Mesendoderm (in vitro differentiated cells): Measurements from ENCODE around the gene ZBTB17.

ENCODE experiments used
- DNase-seq: peaks from one replicate; pipeline ENCODE4 v3.0.0; 2013
- H2AK5ac ChIP-seq: 2 replicates; pipeline ENCODE4 v1.6.1; 2013; ENCODE audit warnings: low read length, inconsistent platforms
- H2BK120ac ChIP-seq: 2 replicates; pipeline ENCODE4 v1.6.1; 2013; ENCODE audit warnings: low read depth, mild to moderate bottlenecking, low read length, moderate library complexity, mixed read lengths
- H2BK15ac ChIP-seq: replicated peaks from 2 replicates; pipeline ENCODE4 v1.6.1; 2013; ENCODE audit warnings: low read depth, mild to moderate bottlenecking, moderate library complexity
- H2BK5ac ChIP-seq: 2 replicates; pipeline ENCODE4 v1.6.1; 2013; ENCODE audit warnings: low read length, inconsistent platforms
- H3K18ac ChIP-seq: 2 replicates; pipeline ENCODE4 v1.6.1; 2013; ENCODE audit warnings: mild to moderate bottlenecking, low read length, mixed read lengths
- H3K23ac ChIP-seq: one replicate; pipeline ENCODE4 v1.6.1; 2013; ENCODE audit warnings: low read length
- H3K27ac ChIP-seq: 2 replicates; pipeline ENCODE4 v1.5.1; 2013; ENCODE audit warnings: low read depth, mild to moderate bottlenecking, inconsistent platforms, low read length, moderate library complexity
- H3K27me3 ChIP-seq: 2 replicates; pipeline ENCODE4 v1.6.1; 2013; ENCODE audit warnings: low read length, control low read depth, mild to moderate bottlenecking, inconsistent platforms; ENCODE audit not compliant: insufficient read depth, poor library complexity
- H3K36me3 ChIP-seq: 2 replicates; pipeline ENCODE4 v1.6.1; 2013; ENCODE audit warnings: low read length, inconsistent platforms; ENCODE audit not compliant: control insufficient read depth, insufficient read depth
- H3K4ac ChIP-seq: one replicate; pipeline ENCODE4 v1.6.1; 2013; ENCODE audit warnings: low read depth, mild to moderate bottlenecking, low read length, moderate library complexity
- H3K4me1 ChIP-seq: 2 replicates; pipeline ENCODE4 v1.6.1; 2013; ENCODE audit warnings: low read depth, low read length, inconsistent platforms; ENCODE audit not compliant: control insufficient read depth
- H3K4me2 ChIP-seq: 2 replicates; pipeline ENCODE4 v1.6.1; 2013; ENCODE audit warnings: low read length
- H3K4me3 ChIP-seq: 2 replicates; pipeline ENCODE4 v1.5.1; 2013; ENCODE audit warnings: mild to moderate bottlenecking, low read length
- H3K56ac ChIP-seq: one replicate; pipeline ENCODE4 v1.6.1; 2013; ENCODE audit warnings: low read length
- H3K79me1 ChIP-seq: 2 replicates; pipeline ENCODE4 v1.6.1; 2013; ENCODE audit warnings: low read length, inconsistent platforms
- H3K79me2 ChIP-seq: 2 replicates; pipeline ENCODE4 v1.6.1; 2013; ENCODE audit warnings: mild to moderate bottlenecking, low read length; ENCODE audit not compliant: control insufficient read depth, insufficient read depth
- H3K9ac ChIP-seq: 2 replicates; pipeline ENCODE4 v1.6.1; 2013; ENCODE audit warnings: low read length, inconsistent platforms
- H4K5ac ChIP-seq: one replicate; pipeline ENCODE4 v1.6.1; 2013; ENCODE audit warnings: low read length
- H4K8ac ChIP-seq: one replicate; pipeline ENCODE4 v1.6.1; 2013; ENCODE audit warnings: low read depth, mild to moderate bottlenecking, control low read depth, low read length, moderate library complexity
- WGBS: extraction: QIAGEN DNeasy Blood & Tissue Kit; methylation state at CpG from one replicate; pipeline ENCODE4 v1.1.7; 2013; ENCODE audit warnings: low lambda C conversion rate, missing lambda C conversion rate; ENCODE audit not compliant: insufficient coverage; ENCODE audit errors: extremely low coverage; 5-methylcytosine and 5-hydroxymethylcytosine counted together

The ZBTB17 gene

DNA sequence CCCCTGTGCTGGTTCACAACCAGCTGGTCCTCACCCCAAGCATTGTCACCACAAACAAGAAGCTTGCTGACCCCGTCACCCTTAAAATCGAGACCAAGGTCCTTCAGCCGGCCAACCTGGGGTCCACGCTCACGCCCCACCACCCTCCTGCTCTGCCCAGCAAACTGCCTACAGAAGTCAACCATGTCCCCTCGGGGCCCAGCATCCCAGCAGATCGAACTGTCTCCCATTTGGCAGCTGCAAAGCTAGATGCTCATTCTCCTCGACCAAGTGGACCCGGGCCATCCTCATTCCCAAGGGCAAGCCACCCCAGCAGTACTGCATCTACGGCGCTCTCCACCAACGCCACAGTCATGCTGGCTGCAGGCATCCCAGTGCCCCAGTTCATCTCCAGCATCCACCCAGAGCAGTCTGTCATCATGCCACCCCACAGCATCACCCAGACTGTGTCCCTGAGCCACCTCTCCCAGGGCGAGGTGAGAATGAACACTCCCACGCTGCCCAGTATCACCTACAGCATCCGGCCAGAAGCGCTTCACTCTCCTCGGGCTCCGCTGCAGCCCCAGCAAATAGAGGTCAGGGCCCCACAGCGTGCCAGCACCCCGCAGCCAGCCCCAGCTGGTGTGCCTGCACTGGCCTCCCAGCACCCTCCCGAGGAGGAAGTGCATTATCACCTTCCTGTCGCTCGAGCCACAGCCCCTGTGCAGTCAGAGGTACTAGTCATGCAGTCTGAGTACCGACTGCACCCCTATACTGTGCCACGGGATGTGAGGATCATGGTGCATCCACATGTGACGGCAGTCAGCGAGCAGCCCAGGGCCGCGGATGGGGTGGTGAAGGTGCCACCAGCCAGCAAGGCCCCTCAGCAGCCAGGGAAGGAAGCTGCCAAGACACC is 40.6 kb downstream of the ZBTB17 start:
- H3K4me1 ChIP-seq, result no peaks in the 10 kb centered on the region
- no peak overlapping the region for H4K8ac ChIP-seq
- H2AK5ac ChIP-seq, result no peak overlapping the region
- H3K79me2 ChIP-seq, result no peaks in the 10 kb centered on the region
- no peak overlapping the region for H2BK15ac ChIP-seq
- H3K79me1 ChIP-seq, result peaks cover 2% of the 10 kb centered on the region
- H2BK5ac ChIP-seq, result no peak overlapping the region
- no peak for DNase-seq
- H4K5ac ChIP-seq, result no peak overlapping the region
- no CpG with 5 or more reads among the region's 29 CpGs for WGBS
- no peak overlapping the region for H3K23ac ChIP-seq
- no peak overlapping the region for H3K56ac ChIP-seq
- H3K27ac ChIP-seq, result no peak overlapping the region
- no peak overlapping the region for H3K4ac ChIP-seq
- no peak overlapping the region for H3K18ac ChIP-seq
- no peak overlapping the region for H3K9ac ChIP-seq
- no peak overlapping the region for H2BK120ac ChIP-seq
- H3K36me3 ChIP-seq, result peaks cover 14% of the 10 kb centered on the region
- H3K27me3 ChIP-seq, result no peaks in the 10 kb centered on the region
- H3K4me2 ChIP-seq, result no peak overlapping the region
- H3K4me3 ChIP-seq, result no peak overlapping the region

DNA sequence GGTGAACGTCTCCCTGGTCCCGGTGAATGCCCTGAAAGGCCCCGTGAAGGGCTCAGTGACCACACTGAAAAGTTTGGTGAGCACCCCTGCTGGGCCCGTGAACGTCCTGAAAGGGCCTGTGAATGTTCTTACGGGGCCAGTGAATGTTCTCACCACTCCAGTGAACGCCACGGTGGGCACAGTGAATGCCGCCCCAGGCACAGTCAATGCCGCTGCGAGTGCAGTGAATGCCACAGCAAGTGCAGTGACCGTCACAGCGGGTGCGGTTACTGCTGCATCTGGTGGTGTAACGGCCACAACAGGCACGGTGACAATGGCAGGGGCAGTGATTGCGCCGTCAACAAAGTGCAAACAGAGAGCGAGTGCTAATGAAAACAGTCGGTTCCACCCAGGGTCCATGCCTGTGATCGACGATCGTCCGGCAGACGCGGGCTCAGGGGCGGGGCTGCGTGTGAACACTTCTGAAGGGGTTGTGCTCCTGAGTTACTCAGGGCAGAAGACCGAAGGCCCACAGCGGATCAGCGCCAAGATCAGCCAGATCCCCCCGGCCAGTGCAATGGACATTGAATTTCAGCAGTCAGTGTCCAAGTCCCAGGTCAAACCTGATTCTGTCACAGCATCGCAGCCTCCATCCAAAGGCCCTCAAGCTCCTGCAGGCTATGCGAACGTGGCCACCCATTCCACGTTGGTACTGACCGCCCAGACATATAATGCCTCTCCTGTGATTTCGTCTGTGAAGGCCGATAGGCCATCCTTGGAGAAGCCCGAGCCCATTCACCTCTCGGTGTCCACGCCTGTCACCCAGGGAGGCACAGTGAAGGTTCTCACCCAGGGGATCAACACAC is 41.5 kb downstream of the ZBTB17 start:
- H3K36me3 ChIP-seq, result peaks cover 19% of the 10 kb centered on the region
- no peak for DNase-seq
- H3K4me1 ChIP-seq, result no peaks in the 10 kb centered on the region
- no peak overlapping the region for H3K23ac ChIP-seq
- H2BK15ac ChIP-seq, result no peak overlapping the region
- no peak overlapping the region for H2BK5ac ChIP-seq
- H2BK120ac ChIP-seq, result no peak overlapping the region
- H3K27me3 ChIP-seq, result no peaks in the 10 kb centered on the region
- H3K4me2 ChIP-seq, result no peak overlapping the region
- no CpG with 5 or more reads among the region's 42 CpGs for WGBS
- no peaks in the 10 kb centered on the region for H3K79me2 ChIP-seq
- no peak overlapping the region for H3K27ac ChIP-seq
- H4K5ac ChIP-seq, result no peak overlapping the region
- no peak overlapping the region for H2AK5ac ChIP-seq
- H3K4ac ChIP-seq, result no peak overlapping the region
- H4K8ac ChIP-seq, result no peak overlapping the region
- no peak overlapping the region for H3K18ac ChIP-seq
- no peak overlapping the region for H3K56ac ChIP-seq
- H3K4me3 ChIP-seq, result no peak overlapping the region
- no peak overlapping the region for H3K9ac ChIP-seq
- H3K79me1 ChIP-seq, result peaks cover 2% of the 10 kb centered on the region

DNA sequence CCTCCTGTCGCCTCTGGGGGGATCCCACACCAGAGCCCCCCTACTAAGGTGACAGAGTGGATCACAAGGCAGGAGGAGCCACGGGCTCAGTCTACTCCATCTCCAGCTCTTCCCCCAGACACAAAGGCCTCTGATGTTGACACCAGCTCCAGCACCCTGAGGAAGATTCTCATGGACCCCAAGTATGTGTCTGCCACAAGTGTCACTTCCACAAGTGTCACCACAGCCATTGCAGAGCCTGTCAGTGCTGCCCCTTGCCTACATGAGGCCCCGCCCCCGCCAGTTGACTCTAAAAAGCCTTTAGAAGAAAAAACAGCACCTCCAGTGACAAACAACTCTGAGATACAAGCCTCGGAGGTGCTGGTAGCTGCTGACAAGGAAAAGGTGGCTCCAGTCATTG is 42.2 kb downstream of the ZBTB17 start:
- Histone ChIP-seq H3K36me3 (peaks cover 19% of the 10 kb centered on the region), H3K56ac (no peak overlapping the region), H3K23ac (no peak overlapping the region), H3K4me3 (no peak overlapping the region), H3K79me1 (peaks cover 2% of the 10 kb centered on the region), H2BK120ac (no peak overlapping the region), H3K79me2 (no peaks in the 10 kb centered on the region), H4K8ac (no peak overlapping the region), H2BK5ac (no peak overlapping the region), H3K18ac (no peak overlapping the region), H3K27me3 (no peaks in the 10 kb centered on the region), H3K4me1 (no peaks in the 10 kb centered on the region), H3K27ac (no peak overlapping the region), H3K9ac (no peak overlapping the region), H4K5ac (no peak overlapping the region), H2AK5ac (no peak overlapping the region), H2BK15ac (no peak overlapping the region), H3K4ac (no peak overlapping the region), H3K4me2 (no peak overlapping the region)
- no CpG with 5 or more reads among the region's 5 CpGs for WGBS
- no peak for DNase-seq

DNA sequence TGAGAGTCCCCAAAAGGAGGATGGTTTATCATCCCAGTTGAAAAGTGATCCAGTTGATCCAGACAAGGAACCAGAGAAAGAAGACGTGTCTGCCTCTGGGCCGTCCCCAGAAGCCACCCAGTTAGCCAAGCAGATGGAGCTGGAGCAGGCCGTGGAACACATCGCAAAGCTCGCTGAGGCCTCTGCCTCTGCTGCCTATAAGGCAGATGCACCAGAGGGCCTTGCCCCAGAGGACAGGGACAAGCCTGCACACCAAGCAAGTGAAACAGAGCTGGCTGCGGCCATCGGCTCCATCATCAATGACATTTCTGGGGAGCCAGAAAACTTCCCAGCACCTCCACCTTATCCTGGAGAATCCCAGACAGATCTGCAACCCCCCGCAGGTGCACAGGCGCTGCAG is 43.3 kb downstream of the ZBTB17 start:
- Histone ChIP-seq H3K56ac (no peak overlapping the region), H3K23ac (no peak overlapping the region), H3K4ac (no peak overlapping the region), H4K5ac (no peak overlapping the region), H3K4me1 (no peaks in the 10 kb centered on the region), H3K9ac (no peak overlapping the region), H3K27me3 (no peaks in the 10 kb centered on the region), H3K79me2 (no peaks in the 10 kb centered on the region), H2AK5ac (no peak overlapping the region), H3K79me1 (peaks cover 2% of the 10 kb centered on the region), H3K27ac (no peak overlapping the region), H2BK120ac (no peak overlapping the region), H3K18ac (no peak overlapping the region), H3K4me2 (no peak overlapping the region), H3K4me3 (no peak overlapping the region), H2BK5ac (no peak overlapping the region), H4K8ac (no peak overlapping the region), H3K36me3 (peaks cover 24% of the 10 kb centered on the region), H2BK15ac (no peak overlapping the region)
- DNase-seq, result no peak
- no CpG with 5 or more reads among the region's 9 CpGs for WGBS

DNA sequence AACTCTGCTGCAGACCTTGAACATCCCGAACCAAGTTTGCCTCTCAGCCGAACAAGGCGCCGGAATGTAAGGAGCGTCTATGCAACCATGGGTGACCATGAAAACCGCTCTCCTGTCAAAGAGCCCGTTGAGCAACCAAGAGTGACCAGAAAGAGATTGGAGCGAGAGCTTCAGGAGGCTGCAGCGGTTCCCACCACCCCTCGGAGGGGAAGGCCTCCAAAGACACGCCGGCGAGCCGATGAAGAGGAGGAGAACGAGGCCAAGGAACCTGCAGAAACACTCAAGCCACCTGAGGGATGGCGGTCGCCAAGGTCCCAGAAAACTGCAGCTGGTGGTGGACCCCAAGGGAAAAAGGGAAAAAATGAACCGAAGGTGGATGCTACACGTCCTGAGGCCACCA is 44.0 kb downstream of the ZBTB17 start:
- H4K8ac ChIP-seq, result no peak overlapping the region
- no peak overlapping the region for H3K4ac ChIP-seq
- no peaks in the 10 kb centered on the region for H3K79me2 ChIP-seq
- H2BK120ac ChIP-seq, result no peak overlapping the region
- H3K27me3 ChIP-seq, result no peaks in the 10 kb centered on the region
- no peak overlapping the region for H4K5ac ChIP-seq
- H3K36me3 ChIP-seq, result peaks cover 21% of the 10 kb centered on the region
- H3K23ac ChIP-seq, result no peak overlapping the region
- H2BK15ac ChIP-seq, result no peak overlapping the region
- DNase-seq, result no peak
- H2BK5ac ChIP-seq, result no peak overlapping the region
- no peak overlapping the region for H2AK5ac ChIP-seq
- no peaks in the 10 kb centered on the region for H3K4me1 ChIP-seq
- H3K4me3 ChIP-seq, result no peak overlapping the region
- H3K4me2 ChIP-seq, result no peak overlapping the region
- no peak overlapping the region for H3K27ac ChIP-seq
- no peak overlapping the region for H3K18ac ChIP-seq
- H3K56ac ChIP-seq, result no peak overlapping the region
- WGBS, result no CpG with 5 or more reads among the region's 19 CpGs
- peaks cover 2% of the 10 kb centered on the region for H3K79me1 ChIP-seq
- no peak overlapping the region for H3K9ac ChIP-seq
